HG02642 (cell line): Measurements from ENCODE around the gene KRT12.

Experiments
- ATAC-seq: cut with Tn5 transposase; IDR thresholded peaks from one replicate; pipeline ENCODE4 v1.9.1; 2021; ENCODE audit warnings: mild to moderate bottlenecking; ENCODE audit not compliant: unreplicated experiment, poor library complexity

The KRT12 gene

DNA sequence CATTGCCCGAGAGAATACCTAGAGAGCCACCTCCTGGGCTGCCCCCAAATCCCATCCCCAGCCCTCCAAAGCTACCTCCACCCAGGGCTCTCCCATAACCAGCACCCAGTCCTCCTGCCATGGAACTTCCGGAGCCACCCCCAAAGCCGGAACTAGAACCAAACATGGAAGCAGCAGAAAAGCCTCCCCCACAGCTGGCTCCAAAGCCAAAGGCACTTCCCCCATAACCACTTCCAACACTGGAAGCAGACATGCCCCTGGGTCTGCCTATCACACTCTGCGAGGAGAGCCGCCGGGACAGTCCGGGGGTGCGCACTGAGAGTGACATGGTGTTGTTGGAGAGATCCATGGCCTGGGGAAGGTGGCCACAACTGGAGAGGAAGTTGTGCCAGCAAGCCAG lies at the start of gene KRT12:
Gene KRT12 (minus strand): TSS at position 386 of the 400 bp plus-strand sequence. CDS start 37 bp downstream, at position 349.
- no peak for ATAC-seq

DNA sequence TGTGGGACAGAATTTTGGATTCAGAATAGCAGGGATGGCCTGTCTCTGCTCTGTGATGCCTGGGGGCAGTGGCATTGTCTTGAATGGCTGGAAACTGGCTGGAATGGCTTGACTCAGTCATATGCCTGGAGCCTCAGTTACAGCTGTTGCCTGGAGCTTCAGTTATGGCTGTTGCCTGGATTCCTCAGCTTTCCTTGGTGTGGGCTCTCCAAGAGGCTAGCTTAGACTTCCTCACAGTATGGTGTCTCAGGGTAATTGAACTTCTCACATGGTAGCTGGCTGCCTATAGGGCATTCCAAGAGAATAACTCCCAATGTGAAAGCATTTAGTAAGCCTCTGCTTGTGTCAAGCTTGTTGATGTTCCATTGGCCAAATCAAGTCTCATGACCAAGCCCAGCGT lies 49.3 kb upstream of the KRT12 start:
- ATAC-seq: no peak

DNA sequence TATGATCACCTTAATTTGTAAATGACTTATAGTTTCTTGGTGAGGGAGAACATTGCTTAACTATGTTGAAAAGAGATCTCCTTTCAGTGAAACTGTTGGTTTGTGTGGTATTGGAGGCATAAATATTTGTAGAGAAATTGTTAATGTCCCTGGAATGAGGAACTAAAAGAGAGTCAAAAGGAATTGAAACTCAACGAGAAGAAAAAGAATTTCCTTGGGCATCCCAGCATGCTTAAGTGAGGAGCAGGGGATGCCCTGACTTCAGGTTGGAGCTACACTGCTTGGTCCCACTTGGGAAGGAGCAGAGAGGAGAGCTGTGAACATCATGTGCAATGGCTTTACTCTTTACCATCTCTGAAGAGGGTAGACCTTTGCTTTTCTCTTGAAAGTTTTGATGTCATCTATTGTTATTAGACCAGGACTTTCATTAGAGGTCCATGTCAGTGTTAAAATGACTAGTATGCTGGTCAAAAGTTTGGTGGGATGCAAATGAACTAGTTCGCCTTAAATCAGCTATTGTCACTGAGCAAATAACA lies 48.8 kb upstream of the KRT12 start:
- ATAC-seq: peak; percentile 41

DNA sequence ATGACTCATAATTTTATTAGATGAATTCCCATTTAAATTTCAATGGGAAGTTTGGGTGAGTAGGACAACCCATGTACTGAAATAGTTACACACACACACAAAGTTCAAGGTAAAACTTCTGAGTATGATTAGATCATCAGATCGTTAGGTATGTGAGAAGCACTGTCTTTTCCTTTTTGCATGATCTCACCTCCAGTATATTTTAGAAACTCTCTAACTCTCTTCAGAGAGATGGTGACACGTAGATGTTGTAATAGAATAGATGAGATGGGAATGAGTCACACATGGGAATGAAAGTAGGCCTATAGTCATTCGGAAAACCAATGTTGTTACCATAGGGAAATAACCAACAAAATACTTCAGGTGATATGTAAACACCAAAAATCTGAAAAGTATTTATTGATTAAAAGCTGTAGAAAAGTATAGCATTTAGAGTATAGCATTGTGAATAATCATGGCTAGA lies 48.2 kb upstream of the KRT12 start:
- ATAC-seq: no peak

DNA sequence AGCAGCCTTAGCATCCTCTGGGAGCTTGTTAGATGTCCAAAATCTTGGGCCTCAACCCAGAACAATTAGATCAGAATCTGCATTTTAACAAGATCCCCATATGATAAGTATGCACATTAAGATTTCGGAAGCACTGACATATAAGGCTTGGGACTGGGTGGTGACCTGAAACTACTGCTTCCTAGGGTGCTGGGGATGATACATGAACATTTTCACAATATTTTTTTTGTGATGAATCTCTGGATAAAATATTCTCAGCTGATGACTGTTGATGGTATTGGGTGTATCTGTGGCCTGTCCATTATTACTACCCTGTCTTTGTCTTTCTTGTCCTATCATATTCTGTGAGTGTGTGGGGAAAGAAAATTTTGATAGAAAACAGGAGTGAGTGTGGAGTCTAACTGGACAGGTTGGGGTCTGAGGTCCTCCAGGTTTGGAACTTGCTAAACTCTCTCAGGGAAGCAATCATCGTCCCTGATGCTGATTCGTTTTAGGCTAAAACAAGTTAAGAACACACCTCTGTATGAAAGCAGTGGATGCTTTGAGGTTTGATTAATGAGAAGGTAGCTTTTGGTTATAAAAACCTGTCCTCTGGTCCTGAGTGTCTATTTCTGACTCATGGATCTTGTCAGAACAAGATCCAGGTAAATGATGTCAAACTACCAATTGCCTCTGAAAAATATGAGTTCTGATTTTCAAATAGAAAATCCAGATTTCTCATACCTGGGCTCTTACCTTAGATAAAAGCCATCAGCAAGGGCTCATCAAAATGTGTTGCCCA lies 47.2 kb upstream of the KRT12 start:
- ATAC-seq: no peak

DNA sequence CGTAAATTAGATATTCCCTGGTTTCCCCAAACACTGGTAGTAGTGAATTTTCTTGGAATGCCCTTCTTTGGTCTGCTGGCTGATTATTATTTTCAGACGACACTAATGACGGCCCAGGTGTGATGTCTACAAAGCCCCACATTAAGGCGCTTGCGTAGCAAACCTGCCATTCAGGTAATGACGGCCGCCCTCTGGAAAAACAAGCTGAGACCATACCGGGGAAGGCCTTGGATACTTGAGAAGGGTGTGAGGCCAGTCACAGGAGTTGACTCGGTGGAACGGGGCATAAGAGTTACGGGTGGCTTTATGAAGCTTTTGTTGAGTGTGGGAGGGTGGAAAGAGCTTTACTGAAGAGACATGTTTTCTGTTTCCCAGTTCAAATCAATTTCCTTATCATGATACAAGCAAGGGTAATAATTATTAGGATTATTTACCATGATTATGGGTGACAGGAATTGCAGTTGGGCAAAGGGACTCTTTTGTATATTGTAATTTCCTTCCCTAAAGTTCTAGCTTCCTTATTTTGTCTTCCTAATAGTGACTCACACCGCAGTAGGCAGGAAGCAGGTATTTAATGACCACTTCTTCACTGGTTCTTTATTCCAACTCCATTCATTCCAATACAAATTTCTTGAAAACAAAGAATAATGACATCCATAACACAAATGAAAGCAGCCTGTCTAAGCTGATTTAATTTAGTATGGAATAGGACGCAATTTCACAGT lies 45.6 kb upstream of the KRT12 start:
- ATAC-seq: no peak

DNA sequence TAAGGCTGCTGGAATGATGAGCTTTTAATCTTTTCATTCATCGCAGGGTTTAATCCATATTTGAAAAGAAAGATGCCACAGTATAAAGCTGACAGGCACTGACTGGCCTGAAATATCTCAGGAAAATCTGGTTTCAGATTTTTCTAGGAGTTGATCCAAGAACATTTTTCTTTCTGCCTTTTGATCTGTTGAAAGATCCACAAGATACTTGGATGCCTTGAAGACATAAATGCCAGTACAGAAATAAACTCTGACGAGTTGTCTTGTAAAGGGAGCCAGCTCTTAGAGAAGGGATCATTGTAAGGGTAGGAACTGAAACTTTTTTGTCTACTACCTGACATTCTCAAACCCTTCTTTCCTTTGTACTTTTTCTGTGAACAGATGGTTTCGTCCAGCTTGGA lies 43.4 kb upstream of the KRT12 start:
- ATAC-seq: no peak

DNA sequence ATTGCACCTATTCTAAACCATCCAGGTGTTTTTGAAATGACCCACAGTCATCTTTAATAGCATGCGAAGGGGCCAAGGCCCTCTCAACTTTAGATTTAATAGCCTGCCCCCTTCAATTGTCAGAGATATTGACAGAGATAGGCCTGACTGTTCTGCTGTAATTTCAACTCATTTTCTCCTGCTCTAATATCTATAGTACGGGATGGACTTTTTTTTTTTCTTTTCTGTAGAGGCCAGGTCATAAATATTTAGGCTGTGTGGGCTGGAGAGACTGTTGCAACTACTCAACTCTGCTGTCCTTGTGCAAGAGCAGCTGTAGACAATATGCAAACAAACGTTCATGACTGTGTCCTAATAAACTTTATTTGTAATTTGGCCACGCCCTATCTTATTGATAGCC lies 42.7 kb upstream of the KRT12 start:
- no peak for ATAC-seq

DNA sequence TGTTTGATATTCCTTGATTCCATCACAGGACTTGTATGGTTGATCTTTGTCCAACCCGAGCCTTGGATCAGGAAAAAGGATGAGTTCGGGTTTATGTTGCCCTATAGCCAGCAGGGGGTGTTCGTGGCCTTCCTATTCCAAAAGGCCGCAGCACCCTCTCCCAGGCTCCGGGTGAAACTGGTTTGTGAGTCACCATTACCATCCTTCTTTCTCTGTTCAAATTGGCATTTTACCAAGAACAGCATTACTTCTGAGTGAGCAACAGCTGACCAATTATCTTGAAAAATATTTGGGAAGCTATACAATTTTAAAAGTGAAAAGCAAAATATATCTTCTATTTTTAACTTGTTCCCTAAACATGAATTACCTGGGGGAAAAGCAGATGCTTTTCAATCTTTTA lies 42.3 kb upstream of the KRT12 start:
- ATAC-seq: no peak

DNA sequence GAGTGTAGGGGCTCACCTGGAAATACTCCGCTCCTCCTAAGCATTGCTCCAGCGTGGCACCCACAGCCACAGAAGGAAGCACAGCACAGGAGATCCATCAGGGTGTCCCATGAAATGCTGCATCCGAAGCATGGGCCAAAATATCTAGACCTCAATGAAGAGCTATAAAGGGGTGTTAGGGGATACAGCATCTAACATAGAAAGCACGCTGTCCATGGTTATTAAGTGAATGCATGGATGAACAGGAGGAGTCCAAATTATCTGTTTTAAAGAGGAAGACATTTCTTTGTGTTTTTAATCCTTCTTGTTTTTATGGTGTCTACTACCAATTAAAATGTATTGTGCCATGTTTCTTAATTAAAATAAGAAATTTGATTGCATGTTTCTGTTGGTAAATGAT lies 39.6 kb upstream of the KRT12 start:
- ATAC-seq: no peak

DNA sequence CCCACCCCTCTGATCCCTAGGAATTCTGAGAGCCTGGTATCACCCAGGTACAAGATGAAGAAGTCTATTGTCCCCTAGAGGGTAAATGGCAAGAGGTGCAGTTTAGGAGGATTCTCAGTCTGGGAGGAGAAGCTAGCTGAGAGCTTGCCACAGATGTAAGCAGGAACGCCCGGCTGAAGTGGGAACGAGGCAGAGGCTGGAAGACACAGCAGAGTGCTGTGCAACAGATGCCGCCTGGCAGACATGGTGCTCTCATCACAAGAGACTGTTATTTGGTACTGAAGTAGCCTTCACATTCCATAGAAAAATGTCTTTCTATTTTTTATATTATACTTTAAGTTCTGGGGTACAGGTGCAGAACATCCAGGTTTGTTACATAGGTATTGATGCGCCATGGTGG lies 38.3 kb upstream of the KRT12 start:
- no peak for ATAC-seq

DNA sequence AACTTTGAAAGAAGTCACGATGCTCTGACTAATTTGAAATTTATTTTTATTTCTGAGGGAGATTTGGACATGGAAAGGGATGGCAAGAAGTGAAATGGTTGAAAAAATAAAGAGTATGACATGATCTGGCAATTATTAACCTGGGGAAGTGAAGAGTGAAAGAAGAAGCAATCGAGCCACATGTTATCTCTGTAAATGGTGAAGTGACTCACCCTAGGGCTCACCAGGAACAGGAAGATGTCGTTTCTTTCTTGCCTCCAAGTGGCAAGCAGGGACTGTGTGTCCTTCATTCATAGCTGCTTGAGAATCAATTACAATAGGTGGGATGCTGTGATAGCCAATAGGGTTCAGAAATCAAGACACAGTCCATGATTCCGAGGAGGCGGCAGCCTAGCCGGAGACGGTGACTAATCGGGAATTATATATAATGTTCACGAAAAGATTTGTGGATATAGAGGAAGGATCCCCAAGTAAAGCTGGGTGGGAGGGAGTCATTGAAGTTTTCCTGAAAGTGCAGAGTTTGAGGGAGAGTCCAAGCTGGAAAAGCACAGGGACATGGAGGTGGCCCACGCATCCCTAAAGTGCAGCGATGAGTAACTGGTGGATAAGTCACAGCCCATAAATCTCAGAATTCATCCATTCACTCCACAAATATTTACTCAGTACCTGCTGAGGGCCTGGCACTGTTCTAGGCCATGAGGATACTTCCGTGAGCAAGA lies 36.3 kb upstream of the KRT12 start:
- no peak for ATAC-seq

DNA sequence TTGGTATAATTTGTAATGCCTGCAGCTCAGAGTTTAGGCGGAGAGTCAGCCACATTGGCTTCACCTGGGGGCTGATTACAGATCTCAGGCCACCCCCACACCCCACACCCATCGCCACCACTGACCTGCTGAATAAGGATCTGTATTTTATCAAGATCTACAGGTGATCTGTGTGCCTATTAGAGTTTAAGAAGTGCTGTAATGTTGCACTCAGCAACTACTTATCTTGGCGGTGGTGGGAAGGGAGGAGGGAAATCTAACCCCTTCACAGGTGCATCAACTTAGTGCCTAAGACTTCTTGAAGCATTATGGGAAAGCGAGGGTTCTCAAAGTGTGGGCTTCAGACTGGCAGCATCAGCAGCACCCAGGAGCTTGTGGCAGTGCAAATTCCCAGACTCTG lies 35.5 kb upstream of the KRT12 start:
- ATAC-seq: no peak

DNA sequence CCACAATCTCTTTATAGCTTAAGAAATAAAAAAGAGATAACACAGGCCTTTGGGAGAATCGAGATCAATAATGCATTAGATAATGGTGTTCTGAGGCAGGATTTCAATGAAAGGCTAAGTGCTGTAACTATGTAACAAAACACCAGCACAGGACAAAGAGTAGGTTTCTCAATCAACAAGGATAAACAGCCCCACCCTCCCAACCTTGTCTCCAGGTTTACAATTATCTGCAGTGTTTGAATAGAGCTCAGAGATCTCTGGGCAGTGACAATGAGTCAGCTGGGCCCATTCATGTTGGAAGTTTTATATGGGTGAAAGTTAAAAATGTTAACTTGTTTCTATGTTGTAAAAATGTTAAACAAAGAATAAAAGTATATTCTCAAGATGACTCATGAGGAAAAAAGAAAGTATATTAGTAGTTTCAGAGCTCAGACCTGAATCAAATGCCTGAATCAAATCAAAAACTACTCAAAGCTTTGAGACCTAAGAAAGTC lies 35.0 kb upstream of the KRT12 start:
- no peak for ATAC-seq

DNA sequence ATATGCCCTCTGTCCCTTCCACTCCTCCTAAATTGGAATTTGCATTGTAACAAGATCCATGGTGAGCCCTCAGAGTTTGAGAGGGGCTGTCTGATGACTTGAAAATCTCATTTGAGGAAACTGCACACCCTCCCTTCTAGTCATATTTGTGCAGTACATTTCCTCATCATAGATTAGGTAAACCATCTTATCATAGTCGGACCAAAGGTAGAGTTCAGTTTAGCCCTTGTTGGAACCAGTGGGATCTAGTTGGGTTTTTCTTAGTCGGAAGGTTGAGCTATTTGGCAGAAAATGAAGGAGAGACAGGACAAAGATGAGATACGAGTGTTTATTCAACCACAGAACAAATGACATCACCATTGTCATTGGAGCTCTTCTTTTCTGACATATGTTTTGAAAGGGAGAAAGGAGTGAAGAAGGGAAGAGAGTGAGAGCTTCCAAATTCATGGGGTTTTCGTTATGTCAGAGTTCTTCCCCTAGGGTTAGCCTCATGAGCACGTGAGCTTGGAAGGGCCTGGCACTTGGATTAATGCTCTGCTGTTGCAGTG lies 33.9 kb upstream of the KRT12 start:
- ATAC-seq: no peak

DNA sequence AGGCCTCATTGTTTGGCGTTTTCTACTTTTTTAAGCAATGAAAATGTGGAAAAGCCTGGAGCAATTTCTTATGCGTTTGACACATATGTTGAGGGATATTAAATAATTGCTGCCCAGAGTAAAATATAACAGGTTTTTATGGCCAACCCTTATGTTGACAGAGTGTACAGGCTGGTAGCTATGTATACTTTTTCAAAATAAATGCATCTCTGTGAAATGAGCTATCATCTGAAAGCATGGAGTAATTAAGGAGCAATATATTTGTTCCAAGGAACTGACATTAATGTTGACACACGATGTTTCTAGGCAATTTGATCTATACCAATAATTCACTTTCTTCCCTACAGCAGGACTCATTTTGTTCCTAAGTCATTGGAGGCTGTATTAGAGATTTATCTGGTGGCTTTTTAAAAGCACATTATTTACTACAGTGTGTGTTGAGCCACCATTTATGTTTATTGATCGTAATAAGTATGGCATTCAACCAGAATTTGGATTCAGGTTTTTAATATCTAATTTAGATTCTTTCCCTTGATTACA lies 30.0 kb upstream of the KRT12 start:
- ATAC-seq: no peak

DNA sequence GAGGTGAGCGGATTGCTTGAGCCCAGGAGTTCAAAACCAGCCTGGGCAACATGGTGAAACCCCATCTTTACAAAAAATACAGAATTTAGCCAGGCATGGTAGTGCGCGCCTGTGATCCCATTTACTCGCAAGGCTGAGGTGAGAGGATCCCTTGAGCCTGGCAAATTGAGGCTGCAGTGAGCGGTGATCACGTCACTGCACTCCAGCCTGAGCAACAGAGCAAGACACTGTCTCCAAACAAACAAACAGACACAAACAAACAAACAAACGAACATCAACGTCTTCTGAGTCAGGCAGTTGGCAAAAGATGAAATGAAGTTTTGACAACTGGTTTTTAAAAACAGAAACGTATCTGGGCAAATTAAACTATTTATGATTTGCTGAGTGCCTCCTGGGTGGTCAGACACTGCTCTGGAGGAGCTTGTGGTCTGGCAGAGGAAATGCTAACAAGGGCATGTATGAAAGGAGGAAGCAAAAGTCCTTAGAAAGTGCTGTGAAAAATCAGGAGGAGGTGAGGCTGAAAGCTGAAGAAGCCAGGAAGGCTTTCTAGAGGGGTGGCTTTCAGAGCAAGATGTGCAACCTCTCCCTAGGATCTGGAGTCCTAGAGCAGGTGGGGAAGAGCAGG lies 28.2 kb upstream of the KRT12 start:
- no peak for ATAC-seq

DNA sequence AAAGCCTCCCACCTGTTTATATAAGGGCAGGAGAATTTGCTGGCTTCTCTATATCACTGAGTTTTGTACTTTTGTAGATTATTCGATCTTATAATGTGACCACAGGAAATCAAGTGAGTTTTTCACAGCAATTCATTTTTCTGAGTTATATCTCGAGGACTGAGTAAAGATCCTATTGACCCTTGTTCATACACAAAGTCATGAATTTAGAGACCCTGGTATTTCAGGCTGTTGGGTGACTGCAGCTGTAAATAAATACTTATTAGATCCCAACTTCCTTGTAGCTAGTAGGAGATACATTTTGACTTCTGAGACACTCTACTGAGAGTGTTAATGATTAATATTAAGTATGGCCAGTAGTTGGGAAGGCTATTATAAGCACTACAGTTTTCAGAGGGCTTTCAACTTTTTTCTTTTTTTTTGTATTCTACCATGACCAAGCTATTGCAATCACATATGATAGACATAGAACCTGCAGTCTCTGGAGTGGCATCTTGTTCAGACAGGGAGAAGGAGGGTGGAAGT lies 21.2 kb upstream of the KRT12 start:
- no peak for ATAC-seq

DNA sequence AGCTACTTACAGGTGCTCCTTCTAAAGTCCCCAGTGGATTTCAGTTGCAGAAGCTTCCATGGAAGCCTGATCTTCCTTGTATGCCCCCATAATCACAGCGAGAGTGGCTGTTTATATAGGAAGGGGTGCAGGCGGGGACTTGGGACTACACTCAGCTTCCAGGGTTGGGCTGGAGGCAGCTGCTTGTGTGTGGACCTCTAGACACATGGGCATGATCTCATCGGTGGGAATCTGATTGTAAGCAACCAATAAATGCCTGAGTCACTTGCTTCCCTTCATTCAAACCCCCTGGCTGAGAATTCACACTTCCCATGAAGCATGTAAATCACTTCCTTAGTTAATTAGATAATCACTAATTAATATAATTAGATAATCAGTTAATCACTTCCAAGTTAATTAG lies 19.1 kb upstream of the KRT12 start:
- no peak for ATAC-seq
